ENCODE results near the gene DUS2. TPM values are rescaled to one million over a fixed set of nuclear protein-coding genes. Genes with fewer than 3 reads are reported as not detected.

Gene DUS2
- total RNA-seq, 1 experiment from 2014 or later: 12.1 TPM

DNA sequence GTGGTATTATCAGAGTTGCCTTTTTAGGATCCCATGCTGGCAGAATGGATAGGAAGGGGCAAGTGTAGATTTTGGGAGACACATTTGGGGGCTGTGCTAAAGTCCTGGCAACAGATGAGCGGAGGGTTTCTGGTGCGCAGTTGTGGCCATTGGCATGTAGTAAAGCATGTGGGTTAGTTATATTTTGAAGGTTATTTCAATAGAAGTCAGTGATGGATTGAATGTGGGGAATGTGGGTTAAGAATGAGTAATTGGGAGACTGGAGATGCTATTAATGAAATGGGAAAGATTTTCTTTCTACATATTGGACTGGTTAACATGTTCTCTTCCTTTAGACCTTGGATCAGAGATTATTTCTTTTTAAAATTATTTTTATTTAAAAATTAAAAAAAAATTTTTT, 10.0 kb downstream of the DUS2 start:
- Histone ChIP-seq H3K4me1 (ENCODE audit: control insufficient read depth, insufficient read depth, low read length) (no peaks in the 10 kb centered on the region), H3K4me3 (ENCODE audit: low read depth in 2 of 2, low read length in 2 of 2) (no peak overlapping the region), H3K27ac (ENCODE audit: low read length) (no peak overlapping the region), H3K27me3 (ENCODE audit: control insufficient read depth, insufficient read depth, low read length) (no peaks in the 10 kb centered on the region), H3K36me3 (ENCODE audit: control insufficient read depth, insufficient read depth, low read length) (no peaks in the 10 kb centered on the region), H3K9me3 (ENCODE audit: control insufficient read depth, insufficient read depth, low read depth, low read length) (no peaks in the 10 kb centered on the region)
- in situ Hi-C loops (cut with HindIII; ENCODE audit: low pct_unique_long_range_greater_than_20kb, low sequenced_read_pairs) (no loop called here), intact Hi-C loops (cut with micrococcal nuclease; ENCODE audit: unreplicated experiment) (no loop called here)
- ChIA-PET CTCF (no interaction called here), POLR2A (no interaction called here)
- TF ChIP-seq SIN3A (IDR thresholded peaks at IDR 0.05; ENCODE audit: borderline replicate concordance, insufficient read depth, low read depth, low read length): no peak
- no TSS peak for BruUV-seq (replicated peaks)
- DNase-seq (ENCODE audit: low read depth, low spot score): no peak
- ATAC-seq: no peak

DNA sequence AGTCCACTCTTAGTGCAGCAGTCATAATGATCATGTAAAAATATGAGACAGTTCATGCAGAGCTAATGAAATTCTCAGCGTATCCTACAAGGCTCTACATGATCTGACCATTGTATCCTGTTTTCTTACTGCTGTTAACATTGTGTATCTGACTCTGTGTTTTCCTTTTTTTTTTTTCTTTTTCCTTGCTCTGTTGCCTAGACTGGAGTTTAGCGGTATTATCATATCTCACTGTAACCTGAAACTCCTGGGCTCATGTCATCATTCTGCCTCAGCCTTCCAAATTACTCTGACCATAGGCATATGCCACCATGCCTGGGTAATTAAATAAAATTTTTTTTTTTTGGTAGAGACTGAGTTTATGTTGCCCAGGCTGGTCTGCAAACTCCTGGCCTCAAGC, 12.1 kb downstream of the DUS2 start:
- no TSS peak for BruUV-seq (replicated peaks)
- Histone ChIP-seq H3K27me3 (ENCODE audit: control insufficient read depth, insufficient read depth, low read length) (no peaks in the 10 kb centered on the region), H3K9me3 (ENCODE audit: control insufficient read depth, insufficient read depth, low read depth, low read length) (no peaks in the 10 kb centered on the region), H3K27ac (ENCODE audit: low read length) (no peak overlapping the region), H3K4me3 (ENCODE audit: low read depth in 2 of 2, low read length in 2 of 2) (no peak overlapping the region), H3K36me3 (ENCODE audit: control insufficient read depth, insufficient read depth, low read length) (no peaks in the 10 kb centered on the region), H3K4me1 (ENCODE audit: control insufficient read depth, insufficient read depth, low read length) (no peaks in the 10 kb centered on the region)
- POLR2A ChIA-PET: no interaction called here
- intact Hi-C loops (cut with micrococcal nuclease; ENCODE audit: unreplicated experiment) (no loop called here), in situ Hi-C loops (cut with HindIII; ENCODE audit: low pct_unique_long_range_greater_than_20kb, low sequenced_read_pairs) (no loop called here)
- CTCF ChIA-PET: no interaction called here
- ATAC-seq (no peak), DNase-seq (ENCODE audit: low read depth, low spot score) (no peak)
- no peak for TF ChIP-seq SIN3A (IDR thresholded peaks at IDR 0.05; ENCODE audit: borderline replicate concordance, insufficient read depth, low read depth, low read length)
- TF ChIP-seq, protein P1, sequence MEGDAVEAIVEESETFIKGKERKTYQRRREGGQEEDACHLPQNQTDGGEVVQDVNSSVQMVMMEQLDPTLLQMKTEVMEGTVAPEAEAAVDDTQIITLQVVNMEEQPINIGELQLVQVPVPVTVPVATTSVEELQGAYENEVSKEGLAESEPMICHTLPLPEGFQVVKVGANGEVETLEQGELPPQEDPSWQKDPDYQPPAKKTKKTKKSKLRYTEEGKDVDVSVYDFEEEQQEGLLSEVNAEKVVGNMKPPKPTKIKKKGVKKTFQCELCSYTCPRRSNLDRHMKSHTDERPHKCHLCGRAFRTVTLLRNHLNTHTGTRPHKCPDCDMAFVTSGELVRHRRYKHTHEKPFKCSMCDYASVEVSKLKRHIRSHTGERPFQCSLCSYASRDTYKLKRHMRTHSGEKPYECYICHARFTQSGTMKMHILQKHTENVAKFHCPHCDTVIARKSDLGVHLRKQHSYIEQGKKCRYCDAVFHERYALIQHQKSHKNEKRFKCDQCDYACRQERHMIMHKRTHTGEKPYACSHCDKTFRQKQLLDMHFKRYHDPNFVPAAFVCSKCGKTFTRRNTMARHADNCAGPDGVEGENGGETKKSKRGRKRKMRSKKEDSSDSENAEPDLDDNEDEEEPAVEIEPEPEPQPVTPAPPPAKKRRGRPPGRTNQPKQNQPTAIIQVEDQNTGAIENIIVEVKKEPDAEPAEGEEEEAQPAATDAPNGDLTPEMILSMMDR (IDR thresholded peaks at IDR 0.05): no peak
- TF ChIP-seq POLR2AphosphoS5 (IDR thresholded peaks at IDR 0.05; ENCODE audit: low read depth, low read length): no peak
- TF ChIP-seq, protein P2, sequence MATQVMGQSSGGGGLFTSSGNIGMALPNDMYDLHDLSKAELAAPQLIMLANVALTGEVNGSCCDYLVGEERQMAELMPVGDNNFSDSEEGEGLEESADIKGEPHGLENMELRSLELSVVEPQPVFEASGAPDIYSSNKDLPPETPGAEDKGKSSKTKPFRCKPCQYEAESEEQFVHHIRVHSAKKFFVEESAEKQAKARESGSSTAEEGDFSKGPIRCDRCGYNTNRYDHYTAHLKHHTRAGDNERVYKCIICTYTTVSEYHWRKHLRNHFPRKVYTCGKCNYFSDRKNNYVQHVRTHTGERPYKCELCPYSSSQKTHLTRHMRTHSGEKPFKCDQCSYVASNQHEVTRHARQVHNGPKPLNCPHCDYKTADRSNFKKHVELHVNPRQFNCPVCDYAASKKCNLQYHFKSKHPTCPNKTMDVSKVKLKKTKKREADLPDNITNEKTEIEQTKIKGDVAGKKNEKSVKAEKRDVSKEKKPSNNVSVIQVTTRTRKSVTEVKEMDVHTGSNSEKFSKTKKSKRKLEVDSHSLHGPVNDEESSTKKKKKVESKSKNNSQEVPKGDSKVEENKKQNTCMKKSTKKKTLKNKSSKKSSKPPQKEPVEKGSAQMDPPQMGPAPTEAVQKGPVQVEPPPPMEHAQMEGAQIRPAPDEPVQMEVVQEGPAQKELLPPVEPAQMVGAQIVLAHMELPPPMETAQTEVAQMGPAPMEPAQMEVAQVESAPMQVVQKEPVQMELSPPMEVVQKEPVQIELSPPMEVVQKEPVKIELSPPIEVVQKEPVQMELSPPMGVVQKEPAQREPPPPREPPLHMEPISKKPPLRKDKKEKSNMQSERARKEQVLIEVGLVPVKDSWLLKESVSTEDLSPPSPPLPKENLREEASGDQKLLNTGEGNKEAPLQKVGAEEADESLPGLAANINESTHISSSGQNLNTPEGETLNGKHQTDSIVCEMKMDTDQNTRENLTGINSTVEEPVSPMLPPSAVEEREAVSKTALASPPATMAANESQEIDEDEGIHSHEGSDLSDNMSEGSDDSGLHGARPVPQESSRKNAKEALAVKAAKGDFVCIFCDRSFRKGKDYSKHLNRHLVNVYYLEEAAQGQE (IDR thresholded peaks at IDR 0.05; ENCODE audit: insufficient read depth in 1 of 2, low read depth in 2 of 2, low read length in 1 of 2): no peak

DNA sequence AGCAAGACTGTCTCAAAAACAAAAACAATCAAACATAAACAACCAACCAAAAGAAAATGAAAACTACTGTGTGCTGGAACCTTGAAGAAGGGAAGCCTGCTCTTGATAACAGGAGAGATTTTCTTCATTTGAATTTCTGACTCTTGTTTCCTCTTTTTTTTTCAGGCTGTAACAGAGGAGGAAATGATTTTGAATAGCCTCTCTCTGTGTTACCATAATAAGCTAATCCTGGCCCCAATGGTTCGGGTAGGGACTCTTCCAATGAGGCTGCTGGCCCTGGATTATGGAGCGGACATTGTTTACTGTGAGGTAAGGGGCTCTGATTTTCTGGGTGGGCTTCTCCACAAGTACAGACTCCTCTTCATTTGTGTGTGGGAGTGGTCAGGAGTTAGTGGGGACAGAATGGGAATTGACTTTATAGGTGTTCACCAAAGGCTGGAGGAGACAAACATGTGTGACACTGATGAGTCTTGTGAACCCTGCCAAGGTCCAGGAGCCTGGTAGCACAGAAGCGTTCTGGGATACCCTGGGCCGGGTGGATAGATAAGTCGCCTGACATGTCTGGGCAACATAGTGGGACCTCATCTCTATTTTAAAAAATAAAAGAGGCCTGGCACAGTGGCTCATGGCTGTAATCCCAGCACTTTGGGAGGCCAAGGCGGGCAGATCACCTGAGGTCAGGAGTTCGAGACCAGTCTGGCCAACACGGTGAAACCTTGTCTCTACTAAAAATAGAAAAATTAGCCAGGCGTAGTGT, 14.9 kb downstream of the DUS2 start:
- no peaks in the 10 kb centered on the region for H3K27me3 ChIP-seq (ENCODE audit: control insufficient read depth, insufficient read depth, low read length)
- no peak overlapping the region for H3K4me3 ChIP-seq (ENCODE audit: low read depth in 2 of 2, low read length in 2 of 2)
- ATAC-seq (no peak), DNase-seq (ENCODE audit: low read depth, low spot score) (no peak)
- CTCF ChIA-PET: no interaction called here
- BruUV-seq (replicated peaks): no TSS peak
- no peaks in the 10 kb centered on the region for H3K9me3 ChIP-seq (ENCODE audit: control insufficient read depth, insufficient read depth, low read depth, low read length)
- intact Hi-C loops (cut with micrococcal nuclease; ENCODE audit: unreplicated experiment): no loop called here
- in situ Hi-C loops (cut with HindIII; ENCODE audit: low pct_unique_long_range_greater_than_20kb, low sequenced_read_pairs): no loop called here
- no peaks in the 10 kb centered on the region for H3K4me1 ChIP-seq (ENCODE audit: control insufficient read depth, insufficient read depth, low read length)
- TF ChIP-seq, protein P2 (IDR thresholded peaks at IDR 0.05; ENCODE audit: insufficient read depth in 1 of 2, low read depth in 2 of 2, low read length in 1 of 2): no peak
- TF ChIP-seq SIN3A (IDR thresholded peaks at IDR 0.05; ENCODE audit: borderline replicate concordance, insufficient read depth, low read depth, low read length) (no peak), POLR2AphosphoS5 (IDR thresholded peaks at IDR 0.05; ENCODE audit: low read depth, low read length) (no peak), TCF7L2 (IDR thresholded peaks at IDR 0.05; ENCODE audit: low read depth, low read length) (no peak)
- TF ChIP-seq, protein P1 (IDR thresholded peaks at IDR 0.05): no peak
- H3K27ac ChIP-seq (ENCODE audit: low read length): no peak overlapping the region
- H3K36me3 ChIP-seq (ENCODE audit: control insufficient read depth, insufficient read depth, low read length): no peaks in the 10 kb centered on the region
- POLR2A ChIA-PET: no interaction called here

All from Panc1 (cell line).